K562 (cell line): ENCODE results near the gene ERGIC3. TPM values are rescaled to one million over a fixed set of nuclear protein-coding genes. Genes with fewer than 3 reads are reported as not detected.
A peak's percentile ranks its signal among the peaks of the same experiment; 100 is the strongest.

ENCODE experiments used
- ATAC-seq: fragments of 200-7000 bp; cut with Tn5 transposase; 3 replicates; pipeline ENCODE4 v1.9.1; 2020; ENCODE audit warnings: moderate library complexity
- BruUV-seq: library from RNA; stranded (reverse); fragments of 400-500 nt; replicated peaks from 2 replicates; lab custom pipeline; 2021; lab: Mats Ljungman, UMichigan
- CTCF ChIA-PET: fragments of 300-600 bp; formaldehyde crosslinking; extraction: SDS; loops from one replicate; lab custom pipeline; 2021; ENCODE audit warnings: low intra/inter-chr PET ratio; lab: Yijun Ruan, JAX
- POLR2A ChIA-PET: fragments of 300-600, 350-650 bp; sonication (Branson Sonifier 250); formaldehyde crosslinking; extraction: SDS; loops from one replicate; lab custom pipeline; 2021; ENCODE audit warnings: antibody characterized with exemption, inconsistent platforms; lab: Yijun Ruan, JAX
- DNase-seq, 4 experiments: peaks; one replicate each; pipeline versions ENCODE4 v3.0.0 to v3.0.0-alpha.2; 2011 to 2018; ENCODE audit warnings: low spot score in 3 of 4, mixed read lengths in 3 of 4; ENCODE audit errors: extremely low read depth in 1 of 4
- FAIRE-seq: peaks from 2 replicates; lab custom pipeline; 2011; peaks lifted over from hg19 to GRCh38; lab: Jason Lieb, UNC
- H2AFZ ChIP-seq: 2 replicates; pipeline ENCODE4 v1.6.0; 2011; ENCODE audit warnings: low read depth, low read length, control low read depth, inconsistent platforms
- H3K27ac ChIP-seq: fragments of 200-600 bp; 3 replicates; pipeline ENCODE4 v1.8.0; 2011; ENCODE audit warnings: low read depth, mild to moderate bottlenecking, control low read depth, inconsistent platforms, low read length, moderate library complexity, mixed read lengths; ENCODE audit errors: extremely low read depth
- H3K27me3 ChIP-seq, 2 experiments: fragments of 300-600 bp in 1 of 2; 2 replicates in 1 of 2; 3 replicates in 1 of 2; pipeline versions ENCODE4 v1.6.0 to v1.8.0; 2011; ENCODE audit warnings: inconsistent platforms in 2 of 2, low read length in 2 of 2, mild to moderate bottlenecking in 1 of 2, mixed read lengths in 1 of 2, moderate library complexity in 1 of 2; ENCODE audit not compliant: control insufficient read depth in 2 of 2, insufficient read depth in 2 of 2
- H3K36me3 ChIP-seq: fragments of 300-600 bp; 3 replicates; pipeline ENCODE4 v1.8.0; 2011; ENCODE audit warnings: mild to moderate bottlenecking, low read length, inconsistent platforms; ENCODE audit not compliant: control insufficient read depth, insufficient read depth
- H3K4me1 ChIP-seq, 2 experiments: fragments of 200-600 bp in 1 of 2; replicated peaks in 1 of 2; 2 replicates in 1 of 2; 3 replicates in 1 of 2; pipeline versions ENCODE4 v1.5.1 to v1.8.0; 2011; ENCODE audit warnings: inconsistent platforms in 2 of 2, low read length in 2 of 2, mild to moderate bottlenecking in 1 of 2, mixed read lengths in 1 of 2, moderate library complexity in 1 of 2; ENCODE audit not compliant: control insufficient read depth in 2 of 2, insufficient read depth in 2 of 2
- H3K4me2 ChIP-seq: 2 replicates; pipeline ENCODE4 v1.6.1; 2011; ENCODE audit warnings: low read length, control low read depth, inconsistent platforms, mixed read lengths; ENCODE audit not compliant: insufficient read depth
- H3K4me3 ChIP-seq: fragments of 200-600 bp; sonication (generic), shearing (Covaris generic); 2 replicates; pipeline ENCODE4 v1.5.1; 2016; ENCODE audit warnings: control low read depth, inconsistent platforms
- H3K79me2 ChIP-seq: fragments of 200-600 bp; 3 replicates; pipeline ENCODE4 v1.8.0; 2011; ENCODE audit warnings: low read length, inconsistent platforms; ENCODE audit not compliant: control insufficient read depth, insufficient read depth
- H3K9ac ChIP-seq, 2 experiments: 2 replicates each; pipeline versions ENCODE4 v1.6.0 to v1.6.1; 2011; ENCODE audit warnings: low read depth in 2 of 2, low read length in 2 of 2, control low read depth in 1 of 2, inconsistent platforms in 1 of 2, mild to moderate bottlenecking in 1 of 2, mixed read lengths in 1 of 2; ENCODE audit not compliant: insufficient read depth in 1 of 2
- H3K9me1 ChIP-seq: one replicate; pipeline ENCODE4 v1.6.0; 2011; ENCODE audit warnings: inconsistent platforms, mild to moderate bottlenecking, low read length, moderate library complexity; ENCODE audit not compliant: control insufficient read depth, insufficient read depth
- H3K9me3 ChIP-seq: replicated peaks from 2 replicates; pipeline ENCODE4 v1.5.1; 2011; ENCODE audit warnings: low read depth, low read length, inconsistent platforms; ENCODE audit not compliant: control insufficient read depth, insufficient read depth
- H4K20me1 ChIP-seq: replicated peaks from 2 replicates; pipeline ENCODE4 v1.6.1; 2011; ENCODE audit warnings: low read length, inconsistent platforms, mixed read lengths; ENCODE audit not compliant: control insufficient read depth, insufficient read depth
- HLTF ChIP-seq: fragments of 450-650 bp; IDR thresholded peaks from 2 replicates; pipeline ENCODE4 v1.6.1; 2016
- PHF20 ChIP-seq: fragments of 450-650 bp; IDR thresholded peaks from 2 replicates; pipeline ENCODE4 v1.6.1; 2018; ENCODE audit not compliant: partially characterized antibody
- PHF21A ChIP-seq: fragments of 450-650 bp; IDR thresholded peaks from 2 replicates; pipeline ENCODE4 v1.6.1; 2017; ENCODE audit warnings: low read depth, borderline replicate concordance
- RAD21 ChIP-seq, 2 experiments: fragments of 250-450 bp in 1 of 2; fragments of 450-650 bp in 1 of 2; sonication (Bioruptor Pico) in 1 of 2; formaldehyde crosslinking in 1 of 2; IDR thresholded peaks in 1 of 2; conservative IDR thresholded peaks in 1 of 2; 2 replicates each; pipeline versions ENCODE4 v1.4.0 to v1.8.0; 2020 to 2022; ENCODE audit warnings: mild to moderate bottlenecking in 2 of 2, moderate library complexity in 1 of 2
- RBM22 ChIP-seq: fragments of 200-400 bp; formaldehyde crosslinking; IDR thresholded peaks from 2 replicates; pipeline ENCODE4 v1.6.1; 2018; ENCODE audit warnings: low read length, low read depth; ENCODE audit not compliant: poor library complexity, severe bottlenecking
- RNF219 ChIP-seq: fragments of 250-450 bp; sonication (Bioruptor Pico); IDR thresholded peaks from 2 replicates; pipeline ENCODE4 v1.5.0; 2022; ENCODE audit warnings: mild to moderate bottlenecking
- SRSF3 ChIP-seq: fragments of 200-400 bp; formaldehyde crosslinking; IDR thresholded peaks from 2 replicates; pipeline ENCODE4 v1.6.1; 2016; ENCODE audit warnings: mild to moderate bottlenecking, low read length, moderate library complexity; ENCODE audit not compliant: insufficient read depth
- TSHZ1 ChIP-seq: fragments of 250-450 bp; sonication (Bioruptor Pico); IDR thresholded peaks from 2 replicates; pipeline ENCODE4 v1.4.0; 2020; ENCODE audit warnings: mild to moderate bottlenecking, moderate library complexity
- ZBTB9 ChIP-seq: fragments of 450-650 bp; formaldehyde crosslinking; IDR thresholded peaks from 2 replicates; pipeline ENCODE4 v1.4.0; 2020; ENCODE audit warnings: mild to moderate bottlenecking, moderate library complexity
- ZNF449 ChIP-seq: fragments of 250-450 bp; sonication (Bioruptor Pico); IDR thresholded peaks from 2 replicates; pipeline ENCODE4 v1.8.0; 2022; ENCODE audit warnings: moderate library complexity, mild to moderate bottlenecking, inconsistent platforms
- WGBS: fragments of 100-300 bp; shearing (Covaris generic); methylation state at CpG from one replicate; pipeline ENCODE4 v1.1.6; 2016; ENCODE audit warnings: low coverage, mixed read lengths; ENCODE audit not compliant: insufficient coverage; ENCODE audit errors: missing lambda C conversion rate; 5-methylcytosine and 5-hydroxymethylcytosine counted together
- in situ Hi-C: fragments of 300-500 bp; cut with MboI; formaldehyde crosslinking; loops from 4 replicates; pipeline ENCODE4 v1.15.0; 2018; ENCODE audit warnings: inconsistent platforms, mixed read lengths
- intact Hi-C: fragments of 100-400 bp; cut with micrococcal nuclease; formaldehyde crosslinking; loops from 2 replicates; pipeline ENCODE4 v1.14.2; 2022
- polyA plus RNA-seq, 8 experiments: library from polyadenylated mRNA; depleted of rRNA in 4 of 8; stranded (reverse) in 5 of 8; unstranded in 3 of 8; fragments of >200 nt; fragmentation: Nextera tagmentation in 2 of 8; fragmentation: Illumina TruSeq in 1 of 8; extraction: Ambion mirVana in 2 of 8; extraction: Trizol in 1 of 8; gene quantifications; 2 replicates each; pipeline versions ENCODE4 v1.2.1 to v1.2.3, GENCODE V29; 2011 to 2014; ENCODE audit warnings: inconsistent platforms in 1 of 8, missing spikeins in 1 of 8
- total RNA-seq, 7 experiments: library from RNA; depleted of rRNA in 6 of 7; stranded (reverse); fragments of >200 nt in 6 of 7; fragmentation: Illumina TruSeq in 2 of 7; extraction: Trizol in 2 of 7; gene quantifications; 2 replicates each; pipeline versions ENCODE4 v1.2.1 to v1.2.3, GENCODE V29; 2011 to 2021; ENCODE audit warnings: low replicate concordance in 1 of 7

Gene ERGIC3
- total and polyA plus RNA-seq, 9 of the 15 experiments (the other 6 are each of a cell fraction or from before 2014, with no cell fraction given) = 121 to 278 (median 184) TPM

- H3K9me1 ChIP-seq = no peaks in the 10 kb centered on the region
- H3K4me2 ChIP-seq = peak overlapping the region; percentile 71
- intact Hi-C loops (loop anchor here (5.0 kb wide), 1 partner anchor 89 kb away; no protein-coding TSS in a partner anchor), in situ Hi-C loops (no loop called here)
- peak overlapping the region; percentile 23 for H3K4me3 ChIP-seq
- BruUV-seq = no TSS peak
- no peak overlapping the region for H3K27ac ChIP-seq
- H3K9me3 ChIP-seq = no peaks in the 10 kb centered on the region
- no peaks in the 10 kb centered on the region for H3K36me3 ChIP-seq
- POLR2A ChIA-PET = interaction anchor here (0.8 to 1.2 kb wide), 6 partner anchors 10 to 59 kb away, joined by 3 to 5 read pairs (median 4); partner anchors contain the start of genes ERGIC3 and SPAG4
- H3K27me3 ChIP-seq = peaks cover 0 to 25% of the 10 kb centered on the region in 2 experiments; a peak in 4 of 5 replicates
- H3K9ac ChIP-seq = peak overlapping the region; percentile 52 to 94; a peak in 3 of 4 replicates
- H3K4me1 ChIP-seq = peaks cover 0 to 31% of the 10 kb centered on the region in 2 experiments; a peak in 3 of 5 replicates
- DNase-seq = peak; percentile 83 to 89 (median 86)
- FAIRE-seq = peak; percentile 79
- no peaks in the 10 kb centered on the region for H4K20me1 ChIP-seq
- H3K79me2 ChIP-seq = no peaks in the 10 kb centered on the region
- peak; percentile 94 for ATAC-seq
- CTCF ChIA-PET = no interaction called here
- WGBS = 5% methylated on average over 77 of the region's 103 CpGs
- peak overlapping the region; percentile 71 for H2AFZ ChIP-seq
- peak; percentile 14 for TF ChIP-seq RBM22
- TF ChIP-seq ZBTB9 (CRISPR knock-in tag) = no peak
- no peak for TF ChIP-seq ZNF449 (CRISPR knock-in tag)
- TF ChIP-seq HLTF = no peak
- TF ChIP-seq SRSF3 = no peak
- TF ChIP-seq RNF219 = no peak
- no peak for TF ChIP-seq TSHZ1
- TF ChIP-seq RAD21 (CRISPR knock-in tag; conservative IDR thresholded peaks at IDR 0.05 in 1 of 2, IDR thresholded peaks at IDR 0.05 in 1 of 2) = peak; percentile 38 to 67; a peak in 3 of 4 replicates
- TF ChIP-seq PHF20 = peak; percentile 44
- TF ChIP-seq PHF21A = peak; percentile 53; the same call in 1 of the 2 replicates
These were observed 59.4 kb downstream of the ERGIC3 start for GRCh38 chr20:35600993-35601973.
